Ishikawa (cell line): ENCODE measurements around the gene DLGAP4.

Source experiments
- CEBPB ChIP-seq: IDR thresholded peaks from 2 replicates; pipeline ENCODE4 v1.6.1; 2012
- CREB1 ChIP-seq: IDR thresholded peaks from 2 replicates; pipeline ENCODE4 v1.6.1; 2012; ENCODE audit warnings: low read depth
- EP300 ChIP-seq: IDR thresholded peaks from 2 replicates; pipeline ENCODE4 v1.6.1; 2012; ENCODE audit warnings: borderline replicate concordance
- FOXM1 ChIP-seq: IDR thresholded peaks from 2 replicates; pipeline ENCODE4 v1.6.1; 2012; ENCODE audit warnings: low read depth, borderline replicate concordance
- NFIC ChIP-seq: IDR thresholded peaks from 2 replicates; pipeline ENCODE4 v1.6.1; 2012
- RAD21 ChIP-seq: IDR thresholded peaks from 2 replicates; pipeline ENCODE4 v1.6.1; 2012; ENCODE audit warnings: low read depth
- TAF1 ChIP-seq: IDR thresholded peaks from 2 replicates; pipeline ENCODE4 v1.6.1; 2012; ENCODE audit warnings: low read depth, mild to moderate bottlenecking
- TEAD4 ChIP-seq: IDR thresholded peaks from 2 replicates; pipeline ENCODE4 v1.6.1; 2012
- YY1 ChIP-seq: IDR thresholded peaks from 2 replicates; pipeline ENCODE4 v1.6.1; 2012; ENCODE audit warnings: low read depth
- ZBTB7A ChIP-seq: IDR thresholded peaks from 2 replicates; pipeline ENCODE4 v1.6.1; 2012; ENCODE audit warnings: low read depth
- TF ChIP-seq, protein P1 (sequence below): IDR thresholded peaks from 2 replicates; pipeline ENCODE4 v1.6.1; 2012
- TF ChIP-seq, protein P2 (sequence below): IDR thresholded peaks from 2 replicates; pipeline ENCODE4 v1.6.1; 2012

DNA sequence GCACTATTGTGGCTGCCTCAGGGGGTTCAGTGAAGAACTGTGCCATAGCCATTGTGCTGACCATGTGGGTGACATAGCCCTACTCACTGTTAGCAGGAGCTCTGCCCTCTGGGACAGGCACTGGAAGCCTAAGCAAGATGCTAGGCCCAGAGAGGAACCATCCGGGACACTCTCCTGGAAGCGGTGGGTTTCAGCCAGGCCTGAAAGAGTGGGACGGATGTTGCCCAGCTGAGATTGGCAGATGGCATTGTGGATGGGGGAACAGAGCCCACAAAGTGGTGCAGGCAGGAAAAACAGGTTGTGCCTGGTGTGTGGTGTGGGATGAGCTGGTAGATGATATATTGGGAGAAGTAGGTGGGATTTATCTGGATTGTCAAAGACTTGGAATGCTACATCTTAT is 40.1 kb downstream of the DLGAP4 start:
- no peak for TF ChIP-seq RAD21
- no peak for TF ChIP-seq CEBPB
- no peak for TF ChIP-seq CREB1
- TF ChIP-seq, protein P1, sequence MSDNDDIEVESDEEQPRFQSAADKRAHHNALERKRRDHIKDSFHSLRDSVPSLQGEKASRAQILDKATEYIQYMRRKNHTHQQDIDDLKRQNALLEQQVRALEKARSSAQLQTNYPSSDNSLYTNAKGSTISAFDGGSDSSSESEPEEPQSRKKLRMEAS: no peak
- no peak for TF ChIP-seq EP300
- TF ChIP-seq TEAD4: no peak
- no peak for TF ChIP-seq TAF1
- TF ChIP-seq FOXM1: no peak
- TF ChIP-seq NFIC: no peak
- no peak for TF ChIP-seq YY1
- TF ChIP-seq, protein P2, sequence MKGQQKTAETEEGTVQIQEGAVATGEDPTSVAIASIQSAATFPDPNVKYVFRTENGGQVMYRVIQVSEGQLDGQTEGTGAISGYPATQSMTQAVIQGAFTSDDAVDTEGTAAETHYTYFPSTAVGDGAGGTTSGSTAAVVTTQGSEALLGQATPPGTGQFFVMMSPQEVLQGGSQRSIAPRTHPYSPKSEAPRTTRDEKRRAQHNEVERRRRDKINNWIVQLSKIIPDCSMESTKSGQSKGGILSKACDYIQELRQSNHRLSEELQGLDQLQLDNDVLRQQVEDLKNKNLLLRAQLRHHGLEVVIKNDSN: no peak
- no peak for TF ChIP-seq ZBTB7A
